HepG2 (cell line): ENCODE results near the gene CHCHD6. TPM values are rescaled to one million over a fixed set of nuclear protein-coding genes. Genes with fewer than 3 reads are reported as not detected.

Source experiments
- ATAC-seq: fragments of 200-7000 bp; cut with Tn5 transposase; 3 replicates; pipeline ENCODE4 v1.9.1; 2020; ENCODE audit warnings: mild to moderate bottlenecking, moderate library complexity
- BruUV-seq: library from RNA; stranded (reverse); fragments of 400-500 nt; replicated peaks from 2 replicates; lab custom pipeline; 2021; lab: Mats Ljungman, UMichigan
- CTCF ChIA-PET: fragments of 300-600 bp; formaldehyde crosslinking; extraction: SDS; loops from one replicate; lab custom pipeline; 2021; ENCODE audit warnings: low total read pairs, inconsistent platforms, low intra/inter-chr PET ratio; lab: Yijun Ruan, JAX
- POLR2A ChIA-PET: fragments of 350-600 bp; sonication (Branson Sonifier 250); formaldehyde crosslinking; loops from one replicate; lab custom pipeline; 2020; ENCODE audit warnings: antibody characterized with exemption, inconsistent platforms; lab: Yijun Ruan, JAX
- DNase-seq: peaks from one replicate; pipeline ENCODE4 v3.0.0-alpha.2; 2015; ENCODE audit warnings: low spot score
- FAIRE-seq: peaks from 3 replicates; lab custom pipeline; 2011; peaks lifted over from hg19 to GRCh38; lab: Jason Lieb, UNC
- H2AFZ ChIP-seq: one replicate; pipeline ENCODE4 v1.6.1; 2011; ENCODE audit warnings: low read length, inconsistent platforms
- H3K27ac ChIP-seq: fragments of 300-600 bp; 3 replicates; pipeline ENCODE4 v1.8.0; 2011; ENCODE audit warnings: mixed run types, mild to moderate bottlenecking, mixed read lengths, low read length, inconsistent platforms; ENCODE audit not compliant: insufficient read depth; ENCODE audit errors: extremely low read length
- H3K27me3 ChIP-seq, 2 experiments: fragments of 200-600 bp in 1 of 2; 2 replicates in 1 of 2; 3 replicates in 1 of 2; pipeline versions ENCODE4 v1.6.0 to v1.8.0; 2011; ENCODE audit warnings: low read length in 2 of 2, mild to moderate bottlenecking in 2 of 2, moderate library complexity in 2 of 2, inconsistent platforms in 1 of 2; ENCODE audit not compliant: insufficient read depth in 2 of 2, control insufficient read depth in 1 of 2
- H3K36me3 ChIP-seq, 2 experiments: fragments of 200-600 bp in 1 of 2; replicated peaks in 1 of 2; 2 replicates in 1 of 2; 3 replicates in 1 of 2; pipeline versions ENCODE4 v1.5.1 to v1.8.0; 2011; ENCODE audit warnings: low read length in 2 of 2, inconsistent platforms in 1 of 2; ENCODE audit not compliant: insufficient read depth in 2 of 2, control insufficient read depth in 1 of 2
- H3K4me1 ChIP-seq: 2 replicates; pipeline ENCODE4 v1.5.1; 2012; ENCODE audit warnings: low read length, inconsistent platforms; ENCODE audit not compliant: insufficient read depth
- H3K4me2 ChIP-seq: 2 replicates; pipeline ENCODE4 v1.6.0; 2011; ENCODE audit warnings: low read depth, low read length, inconsistent platforms
- H3K4me3 ChIP-seq, 3 experiments: fragments of 200-600 bp in 1 of 3; sonication (generic), shearing (Covaris generic) in 1 of 3; replicated peaks in 1 of 3; 2 replicates each; pipeline ENCODE4 v1.5.1; 2011 to 2016; ENCODE audit warnings: low read length in 3 of 3, inconsistent platforms in 2 of 3, low read depth in 2 of 3, mild to moderate bottlenecking in 2 of 3, control low read depth in 1 of 3, mixed read lengths in 1 of 3; ENCODE audit not compliant: insufficient read depth in 1 of 3
- H3K79me2 ChIP-seq: one replicate; pipeline ENCODE4 v1.6.1; 2011; ENCODE audit warnings: low read length, inconsistent platforms; ENCODE audit not compliant: insufficient read depth
- H3K9ac ChIP-seq: 2 replicates; pipeline ENCODE4 v1.6.0; 2011; ENCODE audit warnings: mild to moderate bottlenecking, low read depth, low read length, inconsistent platforms; ENCODE audit not compliant: insufficient read depth
- H3K9me3 ChIP-seq: 2 replicates; pipeline ENCODE4 v1.5.1; 2012; ENCODE audit warnings: mild to moderate bottlenecking, low read length
- H4K20me1 ChIP-seq: 2 replicates; pipeline ENCODE4 v1.6.0; 2011; ENCODE audit warnings: inconsistent platforms, mild to moderate bottlenecking, low read length, moderate library complexity; ENCODE audit not compliant: insufficient read depth
- CREB3 ChIP-seq: sonication (generic); formaldehyde crosslinking; IDR thresholded peaks from 2 replicates; pipeline ENCODE4 v1.5.0; 2020; ENCODE audit warnings: missing genetic modification reagents
- ETV5 ChIP-seq: IDR thresholded peaks from 2 replicates; pipeline ENCODE4 v1.6.1; 2018; ENCODE audit warnings: missing biosample characterization, missing genetic modification reagents, inconsistent platforms, borderline replicate concordance
- FLYWCH1 ChIP-seq: sonication (generic); formaldehyde crosslinking; IDR thresholded peaks from 2 replicates; pipeline ENCODE4 v1.8.1; 2023; ENCODE audit warnings: mild to moderate bottlenecking, missing genetic modification reagents
- FOXO1 ChIP-seq: sonication (generic); formaldehyde crosslinking; IDR thresholded peaks from 2 replicates; pipeline ENCODE4 v1.4.0; 2020; ENCODE audit warnings: missing genetic modification reagents
- KDM6A ChIP-seq: IDR thresholded peaks from 2 replicates; pipeline ENCODE4 v1.6.1; 2016; ENCODE audit warnings: low read depth
- NAIF1 ChIP-seq: sonication (generic); formaldehyde crosslinking; IDR thresholded peaks from 2 replicates; pipeline ENCODE4 v1.5.0; 2020; ENCODE audit warnings: mild to moderate bottlenecking, missing genetic modification reagents, borderline replicate concordance
- NR3C1 ChIP-seq: sonication (generic); formaldehyde crosslinking; IDR thresholded peaks from 2 replicates; pipeline ENCODE4 v1.4.0; 2020; ENCODE audit warnings: missing genetic modification reagents
- PHB2 ChIP-seq: fragments of 450-650 bp; IDR thresholded peaks from 2 replicates; pipeline ENCODE4 v1.6.1; 2018; ENCODE audit not compliant: partially characterized antibody
- RFX5 ChIP-seq: IDR thresholded peaks from 2 replicates; pipeline ENCODE4 v1.6.1; 2011; ENCODE audit warnings: low read depth, low read length, improper control_type of control experiment
- SMC3 ChIP-seq: IDR thresholded peaks from 2 replicates; pipeline ENCODE4 v1.6.1; 2011; ENCODE audit warnings: low read length, improper control_type of control experiment
- TBL1XR1 ChIP-seq: fragments of 150-350 bp; IDR thresholded peaks from 2 replicates; pipeline ENCODE4 v1.6.1; 2014; ENCODE audit warnings: borderline replicate concordance, low read length; ENCODE audit not compliant: partially characterized antibody
- TFAP4 ChIP-seq: sonication (generic); IDR thresholded peaks from 2 replicates; pipeline ENCODE4 v1.6.1; 2016; ENCODE audit warnings: low read depth, borderline replicate concordance
- THAP7 ChIP-seq: sonication (generic); formaldehyde crosslinking; IDR thresholded peaks from 2 replicates; pipeline ENCODE4 v1.8.1; 2023; ENCODE audit warnings: mild to moderate bottlenecking, missing genetic modification reagents
- ZMYM4 ChIP-seq: sonication (generic); formaldehyde crosslinking; IDR thresholded peaks from 2 replicates; pipeline ENCODE4 v1.8.1; 2023; ENCODE audit warnings: mild to moderate bottlenecking, missing genetic modification reagents
- ZNF292 ChIP-seq: sonication (generic); formaldehyde crosslinking; IDR thresholded peaks from 2 replicates; pipeline ENCODE4 v1.8.1; 2022; ENCODE audit warnings: mild to moderate bottlenecking, low read depth, missing genetic modification reagents, borderline replicate concordance
- ZNF337 ChIP-seq: sonication (generic); formaldehyde crosslinking; IDR thresholded peaks from 2 replicates; pipeline ENCODE4 v1.5.1; 2020; ENCODE audit warnings: missing genetic modification reagents, low read depth, mild to moderate bottlenecking, borderline replicate concordance
- ZNF383 ChIP-seq: sonication (generic); formaldehyde crosslinking; IDR thresholded peaks from 2 replicates; pipeline ENCODE4 v1.4.0; 2020; ENCODE audit warnings: missing genetic modification reagents, mild to moderate bottlenecking, borderline replicate concordance
- ZNF644 ChIP-seq: IDR thresholded peaks from 2 replicates; pipeline ENCODE4 v1.6.1; 2016; ENCODE audit warnings: low read depth
- ZNF777 ChIP-seq: sonication (generic); formaldehyde crosslinking; IDR thresholded peaks from 2 replicates; pipeline ENCODE4 v1.4.0; 2020; ENCODE audit warnings: missing genetic modification reagents
- WGBS: methylation state at CpG from one replicate; pipeline ENCODE4 v1.1.6; 2017; ENCODE audit warnings: low lambda C conversion rate; 5-methylcytosine and 5-hydroxymethylcytosine counted together
- in situ Hi-C: cut with HindIII; loops from 2 replicates; pipeline ENCODE4 v1.10.0; 2017; ENCODE audit warnings: low pct_unique_long_range_greater_than_20kb; ENCODE audit not compliant: extremely low pct_ligation_motif_present
- intact Hi-C: fragments of 100-400 bp; cut with micrococcal nuclease; formaldehyde crosslinking; loops from one replicate; pipeline ENCODE4 v1.10.0; 2022; ENCODE audit not compliant: unreplicated experiment
- polyA plus RNA-seq, 8 experiments: library from polyadenylated mRNA; depleted of rRNA in 3 of 8; stranded (reverse) in 7 of 8; unstranded in 1 of 8; fragments of >200 nt; fragmentation: Illumina TruSeq in 4 of 8; extraction: Trizol in 4 of 8; gene quantifications; 2 replicates each; pipeline versions ENCODE4 v1.2.1 to v1.2.3, GENCODE V29; 2011 to 2016; ENCODE audit warnings: low read depth in 4 of 8, missing spikeins in 1 of 8, mixed read lengths in 1 of 8; ENCODE audit not compliant: insufficient read depth in 1 of 8
- total RNA-seq, 5 experiments: library from RNA; depleted of rRNA; stranded (reverse); fragments of >200 nt; fragmentation: Illumina TruSeq; extraction: Trizol; gene quantifications; 2 replicates each; pipeline ENCODE4 v1.2.3, GENCODE V29; 2016; ENCODE audit warnings: low read depth in 1 of 5

The CHCHD6 gene
- total and polyA plus RNA-seq, 2 of the 13 experiments (the other 11 are each of a cell fraction or from before 2014, with no cell fraction given): 20.3 to 20.8 TPM

DNA sequence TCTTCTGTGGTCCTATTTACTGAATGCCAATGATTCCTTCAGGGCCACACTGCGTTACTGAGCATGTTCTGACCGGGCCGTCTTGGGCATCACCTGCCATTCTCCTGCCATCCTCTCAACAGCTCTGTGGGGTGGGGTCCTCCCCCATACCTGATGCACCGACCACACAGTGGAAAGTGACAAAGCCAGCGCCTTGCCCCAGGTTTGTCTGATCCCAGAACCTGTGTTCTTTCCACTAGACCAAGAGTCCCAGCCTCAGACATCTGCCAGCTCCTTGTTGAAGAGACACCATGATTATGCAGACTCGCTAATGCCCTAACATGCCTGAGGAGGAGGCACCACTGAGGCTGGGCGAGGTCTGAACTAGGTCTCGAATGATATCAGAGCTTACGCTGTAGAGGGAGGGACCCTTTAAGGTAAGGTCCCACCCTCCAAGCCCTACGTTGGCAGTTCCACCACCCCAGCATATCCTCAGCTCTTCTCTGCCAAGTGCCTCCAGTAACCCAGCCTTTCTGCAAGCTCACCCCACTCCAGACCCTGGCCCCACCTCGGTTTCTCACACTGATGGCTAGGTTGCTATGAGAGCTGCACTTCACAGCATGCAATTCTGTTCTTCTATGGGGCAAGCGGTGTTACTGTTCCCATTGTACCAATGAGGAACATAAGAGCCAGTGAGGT, 249.1 kb downstream of the CHCHD6 start (continued):
- TF ChIP-seq NAIF1 (CRISPR knock-in tag) (no peak), KDM6A (CRISPR knock-in tag) (no peak), ETV5 (CRISPR knock-in tag) (no peak), CREB3 (CRISPR knock-in tag) (no peak), SMC3 (no peak), ZNF644 (CRISPR knock-in tag) (no peak)
- TF ChIP-seq, all 625 proteins: peak for 0

DNA sequence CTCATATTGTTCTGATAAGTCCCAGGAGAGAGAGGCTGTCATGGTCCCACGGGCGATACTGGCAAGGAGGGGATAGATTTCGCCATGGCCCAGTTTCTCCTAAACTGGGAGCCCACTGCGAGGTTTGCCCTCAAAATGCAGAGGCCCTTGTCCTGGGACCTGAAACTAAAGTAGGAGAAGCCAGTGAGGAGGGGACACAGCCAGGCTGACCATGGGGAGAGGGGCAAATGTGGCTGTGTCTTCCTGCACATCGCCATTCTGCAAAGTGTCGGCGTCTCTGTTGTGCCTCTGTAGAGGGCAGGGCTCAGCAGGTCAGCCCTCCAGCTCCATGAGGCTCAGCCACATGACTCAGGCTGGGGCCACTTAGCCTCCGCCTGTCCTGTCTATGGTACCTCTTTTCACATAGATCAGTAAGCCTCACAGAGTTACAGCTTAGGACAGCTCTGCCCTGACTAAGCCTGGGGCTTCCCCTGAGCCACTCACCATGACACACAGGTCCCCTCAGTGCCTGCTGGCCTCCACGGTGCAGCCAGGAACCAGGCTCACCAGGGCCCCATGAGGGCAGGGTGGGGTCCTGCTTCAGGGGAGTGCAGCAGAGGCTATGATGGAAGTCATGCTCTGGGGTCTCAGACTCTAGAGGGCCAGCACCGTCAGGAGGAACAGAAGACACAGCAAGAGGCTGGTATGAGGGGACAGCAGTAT, 250.3 kb downstream of the CHCHD6 start:
- Histone ChIP-seq H3K9me3 (no peaks in the 10 kb centered on the region), H3K4me2 (no peak overlapping the region), H2AFZ (no peak overlapping the region), H3K79me2 (no peaks in the 10 kb centered on the region), H3K4me3 (no peak overlapping the region), H3K9ac (no peak overlapping the region), H3K27ac (no peak overlapping the region), H3K36me3 (0 out of 5 replicates have a peak, but pooled peaks cover 0 to 2% of the 10 kb centered on the region in 2 experiments), H4K20me1 (no peaks in the 10 kb centered on the region), H3K4me1 (no peaks in the 10 kb centered on the region), H3K27me3 (no peaks in the 10 kb centered on the region)
- DNase-seq (no peak), ATAC-seq (no peak), FAIRE-seq (no peak)
- WGBS: 89% methylated on average over 4 of the region's 10 CpGs
- POLR2A ChIA-PET: no interaction called here
- CTCF ChIA-PET: no interaction called here
- no TSS peak for BruUV-seq
- TF ChIP-seq ZNF383 (CRISPR knock-in tag) (no peak), TFAP4 (no peak), ZNF337 (no peak), TBL1XR1 (no peak), FOXO1 (CRISPR knock-in tag) (no peak), FLYWCH1 (CRISPR knock-in tag) (no peak), ZNF292 (no peak), ZNF777 (CRISPR knock-in tag) (no peak), PHB2 (no peak), NR3C1 (no peak), ZMYM4 (CRISPR knock-in tag) (no peak), THAP7 (CRISPR knock-in tag) (no peak), RFX5 (no peak)
- intact Hi-C loops (no loop called here), in situ Hi-C loops (no loop called here)
